ENCODE data around the gene HIP1.
"Not testable (repeated sequence)": the region's sequence is repeated elsewhere in the genome, so short reads cannot be mapped to it uniquely, and the experiment has no call there.

The HIP1 gene

GRCh38 chr7:75639071-75639885, 99.5 kb downstream of the HIP1 start:
- peak; percentile 20 for DNase-seq

- peak; percentile 65 for DNase-seq
Observed at GRCh38 chr7:75638594-75639070, 100.1 kb downstream of the HIP1 start.

GRCh38 chr7:75637854-75638593, 100.7 kb downstream of the HIP1 start:
- no peak for DNase-seq

- DNase-seq = no peak
Observed at GRCh38 chr7:75635036-75635435, 103.7 kb downstream of the HIP1 start.

- not testable (repeated sequence) for DNase-seq
Observed at GRCh38 chr7:75632587-75632986, 106.2 kb downstream of the HIP1 start.

- DNase-seq = no peak
Observed at GRCh38 chr7:75631711-75632110, 107.0 kb downstream of the HIP1 start.

GRCh38 chr7:75630549-75630948, 108.2 kb downstream of the HIP1 start:
- no peak for DNase-seq

- DNase-seq = no peak
Observed at GRCh38 chr7:75629044-75629443, 109.7 kb downstream of the HIP1 start.

GRCh38 chr7:75628055-75628454, 110.7 kb downstream of the HIP1 start:
- no peak for DNase-seq

- no peak for DNase-seq
Observed at GRCh38 chr7:75626954-75627353, 111.8 kb downstream of the HIP1 start.

GRCh38 chr7:75625868-75626267, 112.9 kb downstream of the HIP1 start:
- DNase-seq = no peak

- DNase-seq = no peak
Observed at GRCh38 chr7:75624134-75624832, 114.5 kb downstream of the HIP1 start.

GRCh38 chr7:75623390-75624133, 115.2 kb downstream of the HIP1 start:
- DNase-seq = no peak

- no peak for DNase-seq
Observed at GRCh38 chr7:75621124-75621523, 117.6 kb downstream of the HIP1 start.

GRCh38 chr7:75619636-75620035, 119.1 kb downstream of the HIP1 start:
- no peak for DNase-seq

- no peak for DNase-seq
Observed at GRCh38 chr7:75617634-75618234, 121.0 kb downstream of the HIP1 start.

GRCh38 chr7:75616421-75617167, 122.1 kb downstream of the HIP1 start:
- DNase-seq = no peak

GRCh38 chr7:75614401-75614800, 124.3 kb downstream of the HIP1 start:
- no peak for DNase-seq

GRCh38 chr7:75613351-75613750, 125.4 kb downstream of the HIP1 start:
- no peak for DNase-seq

- no peak for DNase-seq
Observed at GRCh38 chr7:75611557-75612178, 127.1 kb downstream of the HIP1 start.

- not testable (repeated sequence) for DNase-seq
Observed at GRCh38 chr7:75609416-75609815, 129.3 kb downstream of the HIP1 start.
